Measurements from ENCODE around the gene WFDC11. TPM values are rescaled to one million over a fixed set of nuclear protein-coding genes. Genes with fewer than 3 reads are reported as not detected.
"Not testable (repeated sequence)": the region's sequence is repeated elsewhere in the genome, so short reads cannot be mapped to it uniquely, and the experiment has no call there.

WFDC11 gene
- total RNA-seq, 1 experiment from 2014 or later: not detected

GRCh38 chr20:45645869-45646268 lies 24.2 kb downstream of the WFDC11 start:
- DNase-seq (ENCODE audit: low read depth, low spot score); CTCF ChIA-PET; BruUV-seq (replicated peaks); H3K27ac ChIP-seq (ENCODE audit: low read depth, low read length); H3K4me3 ChIP-seq (replicated peaks in 1 of 2; ENCODE audit: low read depth in 1 of 2, low read length in 2 of 2); H3K9me2 ChIP-seq (ENCODE audit: insufficient read depth); H3K27me3 ChIP-seq (ENCODE audit: insufficient read depth, low read length); POLR2A ChIA-PET; H3K9ac ChIP-seq (ENCODE audit: low read length); H3K9me3 ChIP-seq (ENCODE audit: control insufficient read depth in 1 of 2, insufficient read depth in 1 of 2, low read depth in 1 of 2, low read length in 2 of 2); H3K79me2 ChIP-seq (ENCODE audit: insufficient read depth, low read length); RAD21 ChIA-PET (ENCODE audit: low non-redundant PET in 1 of 2, low total read pairs in 2 of 2, uncharacterized antibody in 2 of 2, unreplicated experiment in 2 of 2); ATAC-seq; H3K4me2 ChIP-seq (ENCODE audit: low read length); H3K36me3 ChIP-seq (ENCODE audit: control insufficient read depth in 1 of 2, insufficient read depth in 2 of 2, low read length in 2 of 2); H4K20me1 ChIP-seq (ENCODE audit: insufficient read depth); H2AFZ ChIP-seq (ENCODE audit: low read depth, low read length, poor library complexity, severe bottlenecking); H3K4me1 ChIP-seq (ENCODE audit: control insufficient read depth in 1 of 2, insufficient read depth in 2 of 2, low read length in 2 of 2); intact Hi-C loops (cut with micrococcal nuclease): not testable (repeated sequence)

DNA sequence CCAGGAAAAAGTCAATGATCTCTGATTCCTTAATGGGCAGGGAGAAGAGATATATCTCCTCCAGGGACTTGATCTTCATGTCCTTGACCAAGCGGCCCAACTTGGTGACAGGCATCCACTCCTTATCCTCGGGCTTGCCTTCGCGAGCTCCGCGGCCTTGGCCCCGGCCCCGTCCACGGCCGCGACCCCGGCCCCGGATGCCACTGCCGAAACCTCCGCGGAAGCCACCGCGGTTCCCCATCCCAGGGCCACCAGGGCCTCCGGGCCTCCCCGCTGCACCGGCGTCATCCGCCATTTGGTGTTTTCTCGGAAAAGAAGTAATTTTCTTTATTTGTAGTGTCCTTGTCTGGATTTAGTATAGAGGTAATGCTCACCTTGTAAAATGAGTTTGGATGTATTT lies 29.0 kb downstream of the WFDC11 start:
- H3K9ac ChIP-seq (ENCODE audit: low read length); H3K79me2 ChIP-seq (ENCODE audit: insufficient read depth, low read length); ATAC-seq; POLR2A ChIA-PET; H3K4me2 ChIP-seq (ENCODE audit: low read length); H3K4me3 ChIP-seq (replicated peaks in 1 of 2; ENCODE audit: low read depth in 1 of 2, low read length in 2 of 2); H3K4me1 ChIP-seq (ENCODE audit: control insufficient read depth in 1 of 2, insufficient read depth in 2 of 2, low read length in 2 of 2); H3K9me3 ChIP-seq (ENCODE audit: control insufficient read depth in 1 of 2, insufficient read depth in 1 of 2, low read depth in 1 of 2, low read length in 2 of 2); intact Hi-C loops (cut with micrococcal nuclease); H2AFZ ChIP-seq (ENCODE audit: low read depth, low read length, poor library complexity, severe bottlenecking); H3K27me3 ChIP-seq (ENCODE audit: insufficient read depth, low read length); H3K27ac ChIP-seq (ENCODE audit: low read depth, low read length); DNase-seq (ENCODE audit: low read depth, low spot score); H4K20me1 ChIP-seq (ENCODE audit: insufficient read depth); H3K36me3 ChIP-seq (ENCODE audit: control insufficient read depth in 1 of 2, insufficient read depth in 2 of 2, low read length in 2 of 2); BruUV-seq (replicated peaks); RAD21 ChIA-PET (ENCODE audit: low non-redundant PET in 1 of 2, low total read pairs in 2 of 2, uncharacterized antibody in 2 of 2, unreplicated experiment in 2 of 2); H3K9me2 ChIP-seq (ENCODE audit: insufficient read depth): not testable (repeated sequence)
- CTCF ChIA-PET: interaction anchor here (1.5 kb wide), 1 partner anchor 12 kb away, joined by 6 read pairs; the partner anchor contains the start of gene WFDC10A

GRCh38 chr20:45639687-45640086 lies 30.4 kb downstream of the WFDC11 start:
- Histone ChIP-seq H3K27ac (ENCODE audit: low read depth, low read length) (no peak overlapping the region), H3K36me3 (ENCODE audit: control insufficient read depth in 1 of 2, insufficient read depth in 2 of 2, low read length in 2 of 2) (no peaks in the 10 kb centered on the region), H3K4me1 (ENCODE audit: control insufficient read depth in 1 of 2, insufficient read depth in 2 of 2, low read length in 2 of 2) (no peaks in the 10 kb centered on the region), H3K9ac (ENCODE audit: low read length) (no peak overlapping the region), H3K79me2 (ENCODE audit: insufficient read depth, low read length) (no peaks in the 10 kb centered on the region), H3K4me3 (replicated peaks in 1 of 2; ENCODE audit: low read depth in 1 of 2, low read length in 2 of 2) (no peak overlapping the region), H2AFZ (ENCODE audit: low read depth, low read length, poor library complexity, severe bottlenecking) (no peak overlapping the region), H3K4me2 (ENCODE audit: low read length) (no peak overlapping the region), H3K9me3 (ENCODE audit: control insufficient read depth in 1 of 2, insufficient read depth in 1 of 2, low read depth in 1 of 2, low read length in 2 of 2) (no peaks in the 10 kb centered on the region), H4K20me1 (ENCODE audit: insufficient read depth) (no peaks in the 10 kb centered on the region), H3K9me2 (ENCODE audit: insufficient read depth) (no peaks in the 10 kb centered on the region), H3K27me3 (ENCODE audit: insufficient read depth, low read length) (no peaks in the 10 kb centered on the region)
- ChIA-PET RAD21 (ENCODE audit: low non-redundant PET in 1 of 2, low total read pairs in 2 of 2, uncharacterized antibody in 2 of 2, unreplicated experiment in 2 of 2) (no interaction called here), POLR2A (no interaction called here), CTCF (no interaction called here)
- intact Hi-C loops (cut with micrococcal nuclease): no loop called here
- TF ChIP-seq EZH2phosphoT487 (IDR thresholded peaks at IDR 0.05; ENCODE audit: borderline replicate concordance) (no peak), CEBPB (IDR thresholded peaks at IDR 0.05; ENCODE audit: low read depth) (no peak), SIN3A (IDR thresholded peaks at IDR 0.05; ENCODE audit: low read depth) (no peak), TCF7L2 (IDR thresholded peaks at IDR 0.05; ENCODE audit: borderline replicate concordance, extremely low read depth, insufficient read depth, insufficient read length) (no peak)
- TF ChIP-seq, protein P1, sequence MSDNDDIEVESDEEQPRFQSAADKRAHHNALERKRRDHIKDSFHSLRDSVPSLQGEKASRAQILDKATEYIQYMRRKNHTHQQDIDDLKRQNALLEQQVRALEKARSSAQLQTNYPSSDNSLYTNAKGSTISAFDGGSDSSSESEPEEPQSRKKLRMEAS (IDR thresholded peaks at IDR 0.05): no peak
- no peak for DNase-seq (ENCODE audit: low read depth, low spot score)
- ATAC-seq: no peak
- BruUV-seq (replicated peaks): no TSS peak

Measured in HCT116 (cell line).